Hematopoietic multipotent progenitor cell treated with erythropoietin and hydrocortisone succinate and interleukin-3 and kit ligand, for 4 days (in vitro differentiated cells): ENCODE data around the gene KIAA1217.
"Not testable (repeated sequence)": the region's sequence is repeated elsewhere in the genome, so short reads cannot be mapped to it uniquely, and the experiment has no call there.

ENCODE experiments used
- DNase-seq: peaks from one replicate; pipeline ENCODE4 v3.0.0-alpha.2; 2015

The KIAA1217 gene

DNA sequence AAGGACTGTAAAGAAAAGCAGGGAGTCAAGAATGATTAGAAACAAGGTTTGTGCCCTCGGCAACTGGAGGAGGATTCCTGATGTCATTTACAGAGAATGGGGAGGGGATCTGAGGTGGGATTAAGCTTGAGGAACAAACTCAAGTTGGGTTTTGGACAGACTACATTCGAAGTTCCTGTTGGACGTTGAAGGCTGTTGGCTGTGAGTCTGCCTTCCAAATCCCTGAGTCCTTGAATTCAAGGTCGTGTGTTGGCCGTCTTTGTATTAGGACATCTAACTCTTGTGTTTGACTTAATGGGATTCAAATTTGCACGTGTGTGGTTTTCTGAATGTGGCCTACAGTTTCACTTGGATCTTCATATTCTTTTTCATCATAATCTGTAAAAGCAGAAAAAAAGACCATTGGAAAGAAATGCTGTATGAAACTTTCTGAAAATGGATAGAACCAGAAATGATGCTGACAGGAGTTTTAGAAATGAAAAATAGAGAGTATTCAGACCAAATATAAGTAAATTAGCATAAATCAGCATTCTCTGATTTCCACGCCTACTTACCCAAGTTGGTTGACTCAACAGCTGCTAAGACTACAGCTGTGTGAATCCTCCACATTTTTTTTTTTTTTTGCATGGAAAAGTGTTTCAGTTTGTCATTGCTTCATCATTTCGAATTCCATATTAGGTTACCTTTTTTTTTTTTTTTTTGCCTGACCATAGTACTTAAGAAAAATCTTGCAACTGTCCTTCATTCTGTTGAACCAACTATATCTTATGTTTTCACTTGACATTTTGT lies 94.8 kb downstream of the KIAA1217 start:
- no peak for DNase-seq

GRCh38 chr10:24305551-24306506 lies 96.9 kb downstream of the KIAA1217 start:
- DNase-seq, result no peak

DNA sequence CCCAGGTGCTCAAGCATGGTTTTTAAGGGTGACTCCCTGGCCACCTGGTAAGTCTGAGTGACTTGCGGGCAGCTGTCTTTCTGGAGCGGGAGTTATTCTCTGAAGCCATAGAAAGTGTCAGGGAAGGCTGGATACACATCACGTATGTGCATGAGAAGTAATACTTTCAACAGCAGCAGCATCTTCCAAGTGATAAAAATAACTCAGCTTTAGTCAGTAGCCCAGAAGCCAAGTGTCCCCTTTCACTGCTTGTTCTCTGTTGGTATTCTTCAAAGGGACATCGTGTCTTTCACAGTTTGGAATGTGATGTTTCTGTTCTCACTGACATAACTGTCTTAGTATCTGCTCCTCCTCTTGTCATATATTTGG lies 97.6 kb downstream of the KIAA1217 start:
- DNase-seq, result no peak

DNA sequence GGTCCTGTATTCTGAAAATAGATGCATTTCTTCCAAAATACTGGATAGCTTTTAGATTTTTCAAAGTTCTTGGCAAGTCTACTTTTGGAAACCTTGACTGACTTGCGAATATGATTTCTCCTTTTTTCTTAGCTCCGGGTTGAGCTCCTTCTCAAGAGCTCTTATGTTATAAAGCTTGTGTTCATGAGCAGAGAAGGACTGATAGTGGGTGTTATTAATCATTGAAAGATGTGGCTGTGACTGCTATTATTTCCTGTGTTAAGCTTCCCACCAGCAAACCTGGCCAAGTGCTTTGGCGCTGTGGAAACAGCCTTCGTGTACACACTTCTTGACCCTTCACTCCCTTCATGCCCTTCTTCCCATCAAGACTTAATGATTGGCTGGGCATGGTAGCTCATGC lies 98.2 kb downstream of the KIAA1217 start:
- no peak for DNase-seq

GRCh38 chr10:24307696-24308485 lies 99.0 kb downstream of the KIAA1217 start:
- no peak for DNase-seq

GRCh38 chr10:24310104-24310503 lies 101.2 kb downstream of the KIAA1217 start:
- DNase-seq, result no peak

GRCh38 chr10:24311888-24312287 lies 103.0 kb downstream of the KIAA1217 start:
- no peak for DNase-seq

DNA sequence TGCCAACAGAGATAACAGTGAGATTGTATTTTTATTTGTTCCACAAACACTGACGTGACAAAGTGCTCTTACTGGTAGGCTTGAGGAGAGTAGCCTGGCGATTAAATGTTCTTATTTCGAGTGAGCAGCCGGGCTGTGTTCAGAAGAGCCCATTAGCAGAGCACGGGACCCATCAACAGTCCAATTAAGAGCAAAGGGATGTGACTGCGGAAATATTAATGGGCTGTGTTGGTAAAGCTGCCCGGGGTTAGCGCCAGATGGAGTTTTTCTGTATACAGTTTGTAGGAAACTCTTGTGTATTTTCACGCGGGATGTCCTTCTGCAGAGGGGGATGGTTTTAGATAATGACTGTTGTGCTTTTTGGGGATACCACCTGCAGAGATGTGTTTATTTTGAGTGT lies 104.3 kb downstream of the KIAA1217 start:
- no peak for DNase-seq

DNA sequence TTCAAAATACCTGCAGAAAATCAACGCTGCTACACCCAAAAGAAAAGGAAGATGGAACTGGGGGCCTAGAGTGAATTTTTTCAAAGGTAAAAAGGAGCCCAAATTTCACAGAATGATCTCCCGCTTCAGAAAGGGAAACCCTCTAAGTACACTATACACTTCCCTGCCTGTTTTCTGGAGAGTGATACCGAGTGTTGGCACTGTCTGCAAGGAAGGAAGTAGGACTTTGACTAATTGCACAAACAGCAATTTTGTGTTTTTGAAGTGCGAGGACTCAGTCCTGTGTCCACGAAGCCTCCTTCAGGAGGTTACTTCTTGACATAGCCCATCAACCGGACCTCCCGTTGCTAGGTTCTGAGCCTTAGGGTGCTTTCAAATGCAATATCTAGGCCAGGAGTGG lies 106.3 kb downstream of the KIAA1217 start:
- DNase-seq, result no peak

GRCh38 chr10:24318517-24318916 lies 109.6 kb downstream of the KIAA1217 start:
- no peak for DNase-seq

DNA sequence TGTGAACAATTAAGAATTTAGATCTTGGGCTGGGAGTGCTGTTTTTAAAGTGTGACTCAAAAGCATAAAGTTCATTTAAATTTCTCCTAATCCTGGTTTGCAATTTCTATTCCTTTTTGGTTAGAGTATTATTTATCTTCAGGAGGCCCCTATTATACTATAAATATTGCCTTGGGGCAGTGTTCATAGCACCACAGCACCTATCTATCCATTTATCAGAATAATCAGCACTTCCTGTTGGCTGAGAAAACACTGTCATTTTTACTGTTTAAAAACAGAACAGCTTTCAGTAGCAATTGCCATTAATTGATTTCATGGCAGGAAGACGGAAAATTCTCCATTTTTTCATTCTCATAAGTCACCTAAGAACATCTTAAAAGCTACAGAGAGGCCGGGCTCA lies 111.4 kb downstream of the KIAA1217 start:
- DNase-seq, result no peak

DNA sequence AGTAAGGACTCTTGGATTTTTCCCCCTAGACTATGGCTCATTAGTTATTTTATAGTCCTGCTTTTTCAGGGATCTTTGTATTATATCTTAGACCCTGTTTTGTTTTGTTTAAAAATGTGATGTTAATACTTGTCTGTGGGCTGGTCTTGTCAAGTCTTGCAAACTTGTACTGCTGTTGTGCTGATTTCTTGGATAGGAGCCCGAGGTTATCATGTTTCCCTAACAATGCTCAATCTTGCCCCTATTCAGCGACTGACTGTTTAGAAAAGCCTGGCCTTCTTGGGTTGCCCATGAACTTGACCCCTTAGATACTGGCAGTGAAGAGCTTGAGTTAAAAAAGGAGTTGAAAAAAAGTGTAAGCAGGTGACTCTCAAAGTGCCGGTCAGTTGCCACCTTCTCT lies 115.7 kb downstream of the KIAA1217 start:
- no peak for DNase-seq

- DNase-seq, result no peak
These were observed 122.5 kb downstream of the KIAA1217 start for GRCh38 chr10:24331457-24331856.

DNA sequence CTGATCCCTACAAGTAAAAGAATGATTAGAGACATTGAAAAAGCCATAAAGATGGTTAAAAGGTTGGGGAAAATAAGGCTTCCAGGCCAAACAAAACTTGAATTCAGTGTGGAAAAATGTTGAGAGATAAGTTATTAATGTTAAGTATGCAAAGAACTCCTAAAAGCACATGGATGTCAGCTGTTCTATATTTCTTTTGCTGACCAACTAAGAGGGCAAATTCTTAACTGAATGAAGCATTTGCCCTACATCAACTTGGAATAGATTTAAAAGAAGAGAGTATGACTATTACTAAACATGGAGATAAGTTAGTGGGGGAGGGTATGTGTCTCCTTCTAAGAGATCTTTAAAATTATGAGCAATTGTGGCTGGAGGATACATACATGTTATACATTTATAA lies 124.8 kb downstream of the KIAA1217 start:
- no peak for DNase-seq

- no peak for DNase-seq
These were observed 125.5 kb downstream of the KIAA1217 start for GRCh38 chr10:24334279-24334939.

DNA sequence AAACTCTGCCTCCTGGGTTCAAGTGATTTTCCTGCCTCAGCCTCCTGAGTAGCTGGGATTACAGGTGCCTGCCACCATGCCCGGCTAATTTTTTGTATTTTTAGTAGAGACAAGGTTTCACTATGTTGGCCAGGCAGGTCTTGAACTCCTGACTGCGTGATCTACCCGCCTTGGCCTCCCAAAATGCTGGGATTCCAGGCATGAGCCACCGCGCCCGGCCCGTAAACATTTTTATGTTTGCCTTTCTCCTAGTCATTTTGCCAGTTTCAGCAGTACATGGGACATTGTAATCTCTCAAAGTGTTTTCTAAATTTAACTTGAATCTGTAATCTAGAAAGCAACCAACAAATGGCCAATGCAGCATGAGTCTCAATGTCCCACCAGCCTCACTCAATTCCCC lies 128.8 kb downstream of the KIAA1217 start:
- not testable (repeated sequence) for DNase-seq

DNA sequence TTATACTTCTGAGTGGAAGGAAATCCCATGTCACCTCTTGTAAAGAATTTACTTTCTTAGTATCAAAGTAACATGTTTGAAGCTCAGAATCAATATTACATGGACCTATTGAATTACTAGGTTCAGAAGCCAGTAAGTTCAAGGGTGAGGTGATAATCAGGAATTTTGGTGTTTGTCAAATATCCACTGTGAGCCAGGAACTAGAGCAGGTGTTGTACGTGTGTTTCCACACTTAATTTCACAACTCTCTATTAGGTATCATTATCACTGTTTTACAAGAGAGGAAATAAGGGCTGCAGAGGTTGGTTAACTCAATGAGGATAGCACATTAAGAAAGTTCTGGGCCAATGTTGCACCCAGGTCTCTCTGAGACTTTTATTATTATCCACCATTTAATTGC lies 130.4 kb downstream of the KIAA1217 start:
- no peak for DNase-seq

- DNase-seq, result no peak
These were observed 131.5 kb downstream of the KIAA1217 start for GRCh38 chr10:24340446-24340845.

- no peak for DNase-seq
These were observed 131.9 kb downstream of the KIAA1217 start for GRCh38 chr10:24340883-24341282.

DNA sequence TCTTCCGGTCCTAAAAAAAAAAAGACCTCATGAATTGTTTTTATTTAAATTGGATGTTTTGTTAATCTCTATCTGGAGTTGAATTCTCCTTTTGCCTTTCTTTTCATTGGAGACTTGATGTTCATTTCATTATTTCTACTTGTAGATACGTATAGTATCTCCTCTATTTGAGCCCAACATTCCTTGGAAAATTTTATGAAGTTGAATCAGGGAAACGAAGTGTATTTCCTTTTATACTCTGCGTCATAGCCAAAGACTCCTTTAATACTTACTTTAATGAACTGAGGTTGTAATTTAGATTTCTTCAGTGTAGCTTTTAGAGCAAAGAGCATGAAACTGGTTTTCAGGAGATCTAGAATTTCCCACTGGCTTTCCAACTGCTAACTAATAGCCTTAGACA lies 132.4 kb downstream of the KIAA1217 start:
- no peak for DNase-seq

GRCh38 chr10:24341897-24342296 lies 133.0 kb downstream of the KIAA1217 start:
- DNase-seq, result no peak

DNA sequence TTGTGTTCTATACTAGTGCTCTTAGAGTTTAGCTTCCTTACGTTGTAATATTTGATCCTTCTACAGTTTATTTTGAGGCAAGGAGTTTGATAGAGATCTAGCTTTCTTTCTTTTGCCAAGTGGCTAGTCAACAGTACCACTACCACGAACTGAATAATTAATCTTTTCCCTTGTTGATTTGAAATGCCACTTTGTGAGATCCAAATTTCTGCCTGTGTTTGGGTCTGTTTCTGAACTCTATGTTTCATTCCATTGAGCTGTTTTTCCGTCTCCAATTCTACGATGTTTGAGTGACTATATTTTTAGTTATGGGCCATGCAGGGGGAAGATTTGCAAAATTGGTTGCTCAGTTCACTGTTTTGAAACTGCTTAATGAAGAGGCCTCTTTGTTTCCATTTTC lies 134.7 kb downstream of the KIAA1217 start:
- no peak for DNase-seq

- peak; percentile 21 for DNase-seq
These were observed 135.3 kb downstream of the KIAA1217 start for GRCh38 chr10:24344279-24344678.
